LHCN-M2 (cell line): ENCODE data around the gene POP5. TPM values are rescaled to one million over a fixed set of nuclear protein-coding genes. Genes with fewer than 3 reads are reported as not detected.

Experiments
- DNase-seq: peaks from one replicate; pipeline ENCODE4 v3.0.0-alpha.2; 2012; ENCODE audit warnings: low read depth
- total RNA-seq: library from RNA; depleted of rRNA; stranded (reverse); fragments of >200 nt; gene quantifications from 2 replicates; pipeline ENCODE4 v1.2.3, GENCODE V29; 2014

The POP5 gene
- total RNA-seq, 1 experiment from 2014 or later = 41.6 TPM

GRCh38 chr12:120590741-120591407, 9.7 kb upstream of the POP5 start:
- no peak for DNase-seq

- DNase-seq = no peak
Measured at GRCh38 chr12:120588948-120589930, 8.0 kb upstream of the POP5 start.

- no peak for DNase-seq
Measured at GRCh38 chr12:120588371-120588770, 7.2 kb upstream of the POP5 start.

- no peak for DNase-seq
Measured at GRCh38 chr12:120586860-120587259, 5.7 kb upstream of the POP5 start.

GRCh38 chr12:120586206-120586605, 5.0 kb upstream of the POP5 start:
- no peak for DNase-seq

- no peak for DNase-seq
Measured at GRCh38 chr12:120584343-120585149, 3.3 kb upstream of the POP5 start.

GRCh38 chr12:120583478-120584030, 2.4 kb upstream of the POP5 start:
- DNase-seq = peak; percentile 53

- no peak for DNase-seq
Measured at GRCh38 chr12:120581998-120582397, 796 bp upstream of the POP5 start.

- DNase-seq = no peak
Measured at GRCh38 chr12:120579179-120579578, 2.0 kb downstream of the POP5 start.

- DNase-seq = peak; percentile 31
Measured at GRCh38 chr12:120574106-120574505, 7.1 kb downstream of the POP5 start.

GRCh38 chr12:120573560-120573959, 7.6 kb downstream of the POP5 start:
- DNase-seq = no peak

- no peak for DNase-seq
Measured at GRCh38 chr12:120571299-120571698, 9.9 kb downstream of the POP5 start.

GRCh38 chr12:120563495-120563894, 17.7 kb downstream of the POP5 start:
- no peak for DNase-seq

GRCh38 chr12:120562906-120563305, 18.3 kb downstream of the POP5 start:
- DNase-seq = no peak

- DNase-seq = no peak
Measured at GRCh38 chr12:120557589-120557988, 23.6 kb downstream of the POP5 start.

GRCh38 chr12:120554678-120555077, 26.5 kb downstream of the POP5 start:
- DNase-seq = no peak

GRCh38 chr12:120546050-120546386, 35.2 kb downstream of the POP5 start:
- no peak for DNase-seq

GRCh38 chr12:120544691-120545090, 36.5 kb downstream of the POP5 start:
- no peak for DNase-seq

- DNase-seq = no peak
Measured at GRCh38 chr12:120542166-120542565, 39.0 kb downstream of the POP5 start.

- no peak for DNase-seq
Measured at GRCh38 chr12:120540445-120540844, 40.8 kb downstream of the POP5 start.

GRCh38 chr12:120539303-120539702, 41.9 kb downstream of the POP5 start:
- DNase-seq = peak; percentile 88
